ENCODE results near the gene CTNNBIP1. TPM values are rescaled to one million over a fixed set of nuclear protein-coding genes. Genes with fewer than 3 reads are reported as not detected.

The CTNNBIP1 gene
- total RNA-seq, 4 donors from 2014 or later: 478 to 742 (median 566) TPM

DNA sequence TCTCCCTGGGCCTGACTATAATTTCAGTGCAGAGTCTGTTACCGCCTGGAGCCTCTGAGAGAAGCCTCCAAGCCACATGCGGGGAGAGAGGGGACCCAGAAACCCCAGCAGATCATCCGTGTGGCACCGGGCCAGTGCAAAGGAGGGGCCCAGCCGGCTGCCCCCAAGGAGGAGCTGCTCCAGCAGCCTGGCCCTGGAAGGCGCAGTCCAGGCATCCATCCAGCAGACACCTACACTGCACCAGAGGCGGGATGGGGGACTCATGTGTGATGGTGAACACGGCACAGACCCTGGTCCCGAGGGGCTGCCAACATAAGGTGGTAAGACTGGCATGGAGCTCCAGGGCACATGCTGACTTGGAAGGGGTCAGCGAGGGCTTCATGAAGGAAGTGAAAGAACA lies 46.7 kb downstream of the CTNNBIP1 start:
- 46 to 58% methylated on average over 10 of the region's 10 CpGs for WGBS, 2 donors
- intact Hi-C loops (cut with DNase I; ENCODE audit: low total_unique reads): loop anchor here (10.0 kb wide), 2 partner anchors 79 to 239 kb away; no protein-coding TSS in a partner anchor
- TF ChIP-seq, protein P1, sequence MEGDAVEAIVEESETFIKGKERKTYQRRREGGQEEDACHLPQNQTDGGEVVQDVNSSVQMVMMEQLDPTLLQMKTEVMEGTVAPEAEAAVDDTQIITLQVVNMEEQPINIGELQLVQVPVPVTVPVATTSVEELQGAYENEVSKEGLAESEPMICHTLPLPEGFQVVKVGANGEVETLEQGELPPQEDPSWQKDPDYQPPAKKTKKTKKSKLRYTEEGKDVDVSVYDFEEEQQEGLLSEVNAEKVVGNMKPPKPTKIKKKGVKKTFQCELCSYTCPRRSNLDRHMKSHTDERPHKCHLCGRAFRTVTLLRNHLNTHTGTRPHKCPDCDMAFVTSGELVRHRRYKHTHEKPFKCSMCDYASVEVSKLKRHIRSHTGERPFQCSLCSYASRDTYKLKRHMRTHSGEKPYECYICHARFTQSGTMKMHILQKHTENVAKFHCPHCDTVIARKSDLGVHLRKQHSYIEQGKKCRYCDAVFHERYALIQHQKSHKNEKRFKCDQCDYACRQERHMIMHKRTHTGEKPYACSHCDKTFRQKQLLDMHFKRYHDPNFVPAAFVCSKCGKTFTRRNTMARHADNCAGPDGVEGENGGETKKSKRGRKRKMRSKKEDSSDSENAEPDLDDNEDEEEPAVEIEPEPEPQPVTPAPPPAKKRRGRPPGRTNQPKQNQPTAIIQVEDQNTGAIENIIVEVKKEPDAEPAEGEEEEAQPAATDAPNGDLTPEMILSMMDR (IDR thresholded peaks at IDR 0.05): no peak
- TF ChIP-seq POLR2A (IDR thresholded peaks at IDR 0.05): no peak
- no peak for DNase-seq (ENCODE audit: low spot score in 2 of 2)
- no peak overlapping the region for H3K4me3 ChIP-seq (ENCODE audit: low read depth, poor library complexity, severe bottlenecking)

DNA sequence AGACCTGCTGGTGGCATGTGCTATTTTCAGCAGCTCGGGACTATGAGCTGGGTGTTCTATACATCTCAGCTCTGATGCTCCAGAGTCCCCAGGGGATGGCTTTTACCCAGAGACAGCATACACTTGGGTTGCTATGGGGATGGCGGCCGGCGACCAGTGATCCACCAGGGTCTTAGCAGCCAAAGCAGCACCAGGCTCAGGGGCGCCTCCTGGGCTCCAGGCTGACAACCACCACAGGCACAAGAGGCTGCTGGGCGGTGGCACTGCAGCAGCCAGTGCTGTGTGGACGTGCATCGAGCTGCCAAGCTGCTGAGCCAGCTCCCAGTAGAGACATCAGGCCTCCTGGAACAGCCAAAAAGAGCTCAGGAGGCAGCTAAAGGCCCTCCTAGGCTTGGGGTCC lies 48.7 kb downstream of the CTNNBIP1 start:
- intact Hi-C loops (cut with DNase I; ENCODE audit: low total_unique reads): loop anchor here (10.0 kb wide), 2 partner anchors 77 to 237 kb away; no protein-coding TSS in a partner anchor
- TF ChIP-seq, protein P1 (IDR thresholded peaks at IDR 0.05): no peak
- TF ChIP-seq POLR2A (IDR thresholded peaks at IDR 0.05): no peak
- no peak overlapping the region for H3K4me3 ChIP-seq (ENCODE audit: low read depth, poor library complexity, severe bottlenecking)

DNA sequence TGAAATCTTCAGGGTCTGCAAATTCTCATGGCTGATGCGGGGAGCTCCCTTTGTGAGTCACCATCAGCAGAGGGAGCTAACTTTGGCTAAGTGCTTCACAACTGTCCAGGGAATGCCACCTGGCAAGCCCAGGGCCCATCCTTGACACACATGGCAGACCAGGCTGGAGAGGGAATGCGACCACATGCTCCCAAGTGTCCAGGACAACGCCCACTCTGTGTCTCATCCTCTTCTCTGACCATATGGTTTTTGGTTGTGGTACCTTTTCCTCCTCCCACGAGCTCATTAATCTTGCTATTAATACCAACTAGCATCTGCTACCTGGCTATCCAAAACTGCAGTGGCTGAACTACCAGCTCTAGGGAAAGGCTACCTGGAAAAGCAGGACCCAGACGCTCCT lies 49.2 kb downstream of the CTNNBIP1 start:
- intact Hi-C loops (cut with DNase I; ENCODE audit: low total_unique reads): loop anchor here (10.0 kb wide), 2 partner anchors 76 to 236 kb away; no protein-coding TSS in a partner anchor
- 90 to 94% methylated on average over 5 of the region's 5 CpGs for WGBS, 2 donors
- DNase-seq (ENCODE audit: low spot score in 2 of 2): no peak
- no peak for TF ChIP-seq POLR2A (IDR thresholded peaks at IDR 0.05)
- TF ChIP-seq, protein P1 (IDR thresholded peaks at IDR 0.05): no peak
- no peak overlapping the region for H3K4me3 ChIP-seq (ENCODE audit: low read depth, poor library complexity, severe bottlenecking)

More for the DNA sequence above, 48.7 kb downstream of the CTNNBIP1 start:
- DNase-seq (ENCODE audit: low spot score in 2 of 2): no peak
- WGBS, 2 donors: 68 to 82% methylated on average over 6 to 8 of the region's 8 CpGs

DNA sequence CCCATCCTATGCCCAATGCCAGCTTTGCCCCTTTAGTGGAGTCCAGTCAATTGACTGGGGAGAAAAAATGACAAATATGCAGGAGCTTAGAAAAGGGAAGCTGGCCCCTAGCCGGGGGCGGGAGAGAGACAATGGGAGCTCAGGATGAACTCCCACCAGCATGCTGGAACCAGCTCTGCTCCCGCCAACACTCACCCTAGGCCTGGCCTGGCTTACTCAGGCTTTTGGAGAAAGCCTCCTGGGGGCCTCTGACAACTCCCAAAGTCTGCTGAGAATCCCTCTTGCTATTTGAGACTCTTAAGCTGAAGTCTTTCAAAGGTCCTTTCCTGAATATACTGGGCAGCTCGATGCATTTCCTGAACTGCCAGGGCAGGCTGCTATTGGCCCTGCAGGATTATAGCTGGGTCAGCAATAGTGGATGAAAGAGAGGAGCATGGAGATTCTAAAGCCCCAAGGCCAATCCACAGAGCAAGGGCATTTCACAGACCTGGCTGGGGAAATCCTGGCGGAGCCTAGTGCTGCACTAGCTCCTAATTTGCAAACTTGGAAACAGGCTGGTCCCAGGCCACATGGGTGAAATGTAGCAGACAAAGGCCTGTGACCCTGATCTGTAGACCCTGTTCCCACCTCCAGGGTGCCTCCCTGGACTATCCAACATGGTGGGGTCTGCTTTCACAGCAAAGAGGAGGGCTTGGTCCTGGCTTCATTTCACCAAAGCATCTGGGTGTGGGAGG lies 50.6 kb downstream of the CTNNBIP1 start:
- intact Hi-C loops (cut with DNase I; ENCODE audit: low total_unique reads): loop anchor here (10.0 kb wide), 2 partner anchors 75 to 235 kb away; no protein-coding TSS in a partner anchor
- DNase-seq (ENCODE audit: low spot score in 2 of 2): no peak
- 76 to 78% methylated on average over 5 of the region's 5 CpGs for WGBS, 2 donors
- no peak overlapping the region for H3K4me3 ChIP-seq (ENCODE audit: low read depth, poor library complexity, severe bottlenecking)
- TF ChIP-seq, protein P1 (IDR thresholded peaks at IDR 0.05): no peak
- TF ChIP-seq POLR2A (IDR thresholded peaks at IDR 0.05): no peak

DNA sequence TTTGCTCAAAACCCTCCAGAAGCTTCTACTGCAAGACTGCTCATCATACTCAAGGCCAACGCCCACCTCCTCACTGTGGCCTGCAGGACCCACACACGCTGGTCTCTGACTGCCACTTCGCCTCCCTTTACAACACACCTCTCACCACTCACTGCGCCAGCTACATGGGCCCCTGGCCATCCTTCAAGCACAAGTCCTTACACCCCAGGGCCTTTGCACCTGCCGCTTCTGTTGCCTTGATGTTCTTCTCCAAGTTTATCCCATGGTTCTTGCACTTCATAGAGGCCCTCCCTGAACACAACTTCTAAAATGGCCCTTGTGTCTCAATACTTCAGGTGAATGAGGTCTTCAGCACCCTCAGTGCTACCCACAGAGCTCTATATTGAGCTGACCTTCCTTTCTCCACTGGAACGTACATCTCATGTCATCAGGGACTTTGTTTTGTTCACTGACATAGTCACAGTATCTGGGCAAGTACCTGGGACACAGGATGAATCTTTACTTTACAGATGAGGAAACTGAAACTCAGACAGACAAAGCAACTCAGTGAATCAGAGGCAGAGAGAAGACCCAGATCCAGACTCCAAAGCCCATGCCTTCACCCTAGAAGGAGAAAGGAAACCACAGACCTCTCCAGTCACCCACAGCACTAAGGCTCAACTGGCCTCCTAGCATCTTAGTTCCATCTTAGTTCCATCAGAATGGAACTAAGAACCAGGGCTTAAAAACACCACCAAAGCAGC lies 51.6 kb downstream of the CTNNBIP1 start:
- no peak for DNase-seq (ENCODE audit: low spot score in 2 of 2)
- 97% methylated on average over 6 of the region's 6 CpGs for WGBS, 2 donors
- TF ChIP-seq, protein P1 (IDR thresholded peaks at IDR 0.05): no peak
- TF ChIP-seq POLR2A (IDR thresholded peaks at IDR 0.05): no peak
- intact Hi-C loops (cut with DNase I; ENCODE audit: low total_unique reads): no loop called here
- H3K4me3 ChIP-seq (ENCODE audit: low read depth, poor library complexity, severe bottlenecking): no peak overlapping the region

All from lower leg skin (tissue), 4 donors.